ENCODE data around the gene IGF2BP3. TPM values are rescaled to one million over a fixed set of nuclear protein-coding genes. Genes with fewer than 3 reads are reported as not detected.

The IGF2BP3 gene
- polyA plus RNA-seq, 6 donors from 2014 or later = 0.35 to 1.8 (median 0.75) TPM; not detected in 1

- DNase-seq (no peak), ATAC-seq (ENCODE audit: low read depth in 2 of 2) (no peak)
- no peaks in the 10 kb centered on the region for H3K27me3 Mint-ChIP-seq
- H3K4me1 Mint-ChIP-seq = peaks cover 18 to 20% (median 19%) of the 10 kb centered on the region in 3 donors
- no peak overlapping the region for H3K4me3 Mint-ChIP-seq
- H3K27ac Mint-ChIP-seq = no peak overlapping the region
- H3K9me3 Mint-ChIP-seq = no peaks in the 10 kb centered on the region
- H3K36me3 Mint-ChIP-seq = no peaks in the 10 kb centered on the region
Observed at GRCh38 chr7:23377134-23377533, 93.2 kb downstream of the IGF2BP3 start.

GRCh38 chr7:23373151-23374004, 96.9 kb downstream of the IGF2BP3 start:
- Mint-ChIP-seq H3K4me3 (peak overlapping the region; percentile 25 to 80 (median 66)), H3K4me1 (peaks cover 28 to 47% (median 37%) of the 10 kb centered on the region in 3 donors), H3K27me3 (no peaks in the 10 kb centered on the region), H3K36me3 (no peaks in the 10 kb centered on the region), H3K9me3 (no peaks in the 10 kb centered on the region), H3K27ac (peak overlapping the region; percentile 83 to 97 (median 93))
- DNase-seq (peak; percentile 71), ATAC-seq (ENCODE audit: low read depth in 2 of 2) (peak; percentile 84)

- DNase-seq = no peak
- no peak for ATAC-seq (ENCODE audit: low read depth in 2 of 2)
- no peaks in the 10 kb centered on the region for H3K27me3 Mint-ChIP-seq
- no peaks in the 10 kb centered on the region for H3K36me3 Mint-ChIP-seq
- peak overlapping the region in 7 of 8 donors; percentile 7 to 80 (median 56) for H3K4me3 Mint-ChIP-seq
- peak overlapping the region; percentile 83 to 95 (median 93) for H3K27ac Mint-ChIP-seq
- H3K9me3 Mint-ChIP-seq = no peaks in the 10 kb centered on the region
- H3K4me1 Mint-ChIP-seq = peaks cover 33 to 55% (median 44%) of the 10 kb centered on the region in 3 donors
Observed at GRCh38 chr7:23372611-23373010, 97.7 kb downstream of the IGF2BP3 start.

GRCh38 chr7:23371654-23372053, 98.6 kb downstream of the IGF2BP3 start:
- Mint-ChIP-seq H3K27ac (peak overlapping the region in 4 of 6 donors; percentile 18 to 91 (median 78)), H3K4me3 (no peak overlapping the region), H3K4me1 (peaks cover 38 to 62% (median 51%) of the 10 kb centered on the region in 3 donors), H3K9me3 (no peaks in the 10 kb centered on the region), H3K27me3 (no peaks in the 10 kb centered on the region), H3K36me3 (no peaks in the 10 kb centered on the region)
- DNase-seq (no peak), ATAC-seq (ENCODE audit: low read depth in 2 of 2) (no peak)

GRCh38 chr7:23369695-23370404, 100.4 kb downstream of the IGF2BP3 start:
- peak overlapping the region in 4 of 6 donors; percentile 28 to 74 (median 60) for H3K27ac Mint-ChIP-seq
- no peak for ATAC-seq (ENCODE audit: low read depth in 2 of 2)
- H3K4me1 Mint-ChIP-seq = peaks cover 38 to 62% (median 51%) of the 10 kb centered on the region in 3 donors
- H3K9me3 Mint-ChIP-seq = no peaks in the 10 kb centered on the region
- H3K27me3 Mint-ChIP-seq = no peaks in the 10 kb centered on the region
- no peaks in the 10 kb centered on the region for H3K36me3 Mint-ChIP-seq
- H3K4me3 Mint-ChIP-seq = peak overlapping the region in 3 of 8 donors; percentile 12 to 78 (median 24)
- no peak for DNase-seq

GRCh38 chr7:23369100-23369499, 101.2 kb downstream of the IGF2BP3 start:
- peaks cover 38 to 61% (median 51%) of the 10 kb centered on the region in 3 donors for H3K4me1 Mint-ChIP-seq
- no peaks in the 10 kb centered on the region for H3K27me3 Mint-ChIP-seq
- H3K9me3 Mint-ChIP-seq = no peaks in the 10 kb centered on the region
- DNase-seq = no peak
- H3K4me3 Mint-ChIP-seq = peak overlapping the region in 3 of 8 donors; percentile 5 to 78 (median 12)
- no peak for ATAC-seq (ENCODE audit: low read depth in 2 of 2)
- no peaks in the 10 kb centered on the region for H3K36me3 Mint-ChIP-seq
- peak overlapping the region in 5 of 6 donors; percentile 28 to 78 (median 66) for H3K27ac Mint-ChIP-seq

GRCh38 chr7:23358152-23358674, 112.1 kb downstream of the IGF2BP3 start:
- Mint-ChIP-seq H3K4me1 (peaks cover 0 to 5% (median 0%) of the 10 kb centered on the region in 3 donors), H3K27me3 (no peaks in the 10 kb centered on the region), H3K9me3 (no peaks in the 10 kb centered on the region), H3K27ac (peak overlapping the region in 1 of 6 donors; percentile 14), H3K4me3 (no peak overlapping the region), H3K36me3 (peaks cover 0 to 4% of the 10 kb centered on the region in 2 donors)
- ATAC-seq (ENCODE audit: low read depth in 2 of 2) = no peak
- DNase-seq = no peak

- H3K27me3 Mint-ChIP-seq = no peaks in the 10 kb centered on the region
- peak; percentile 36 for DNase-seq
- peaks cover 0 to 5% (median 0%) of the 10 kb centered on the region in 3 donors for H3K4me1 Mint-ChIP-seq
- peak; percentile 80 to 84 for ATAC-seq (ENCODE audit: low read depth in 2 of 2)
- no peaks in the 10 kb centered on the region for H3K9me3 Mint-ChIP-seq
- H3K27ac Mint-ChIP-seq = no peak overlapping the region
- H3K36me3 Mint-ChIP-seq = peaks cover 0 to 4% of the 10 kb centered on the region in 2 donors
- no peak overlapping the region for H3K4me3 Mint-ChIP-seq
Observed at GRCh38 chr7:23357190-23358093, 112.8 kb downstream of the IGF2BP3 start.

- Mint-ChIP-seq H3K4me3 (no peak overlapping the region), H3K27me3 (no peaks in the 10 kb centered on the region), H3K27ac (no peak overlapping the region), H3K4me1 (peaks cover 0 to 5% (median 0%) of the 10 kb centered on the region in 3 donors), H3K9me3 (no peaks in the 10 kb centered on the region), H3K36me3 (peaks cover 0 to 4% of the 10 kb centered on the region in 2 donors)
- DNase-seq = no peak
- no peak for ATAC-seq (ENCODE audit: low read depth in 2 of 2)
Observed at GRCh38 chr7:23356726-23357125, 113.6 kb downstream of the IGF2BP3 start.

GRCh38 chr7:23356168-23356567, 114.1 kb downstream of the IGF2BP3 start:
- Mint-ChIP-seq H3K27me3 (no peaks in the 10 kb centered on the region), H3K9me3 (no peaks in the 10 kb centered on the region)
- no peak for ATAC-seq (ENCODE audit: low read depth in 2 of 2)

GRCh38 chr7:23353172-23353571, 117.1 kb downstream of the IGF2BP3 start:
- ATAC-seq (ENCODE audit: low read depth in 2 of 2) (no peak), DNase-seq (no peak)
- Mint-ChIP-seq H3K27ac (peak overlapping the region in 2 of 6 donors; percentile 26 to 55), H3K4me1 (no peaks in the 10 kb centered on the region), H3K4me3 (no peak overlapping the region), H3K36me3 (no peaks in the 10 kb centered on the region), H3K27me3 (no peaks in the 10 kb centered on the region), H3K9me3 (no peaks in the 10 kb centered on the region)

More at GRCh38 chr7:23356168-23356567, 114.1 kb downstream of the IGF2BP3 start:
- no peak for DNase-seq
- Mint-ChIP-seq H3K4me1 (peaks cover 0 to 5% (median 0%) of the 10 kb centered on the region in 3 donors), H3K4me3 (no peak overlapping the region), H3K27ac (no peak overlapping the region), H3K36me3 (peaks cover 0 to 4% of the 10 kb centered on the region in 2 donors)

GRCh38 chr7:23350466-23350865, 119.8 kb downstream of the IGF2BP3 start:
- H3K4me1 Mint-ChIP-seq = peaks cover 21 to 24% (median 23%) of the 10 kb centered on the region in 3 donors
- H3K9me3 Mint-ChIP-seq = no peaks in the 10 kb centered on the region
- H3K36me3 Mint-ChIP-seq = no peaks in the 10 kb centered on the region
- no peaks in the 10 kb centered on the region for H3K27me3 Mint-ChIP-seq
- DNase-seq (no peak), ATAC-seq (ENCODE audit: low read depth in 2 of 2) (no peak)
- no peak overlapping the region for H3K4me3 Mint-ChIP-seq
- no peak overlapping the region for H3K27ac Mint-ChIP-seq

Measured in naive B cell (primary cell).